WTC11 (cell line): Measurements from ENCODE around the gene ROMO1. TPM values are rescaled to one million over a fixed set of nuclear protein-coding genes. Genes with fewer than 3 reads are reported as not detected.

Source experiments
- ATAC-seq: fragments of 200-7000 bp; cut with Tn5 transposase; 2 replicates; pipeline ENCODE4 v1.10.0; 2021; ENCODE audit warnings: mild to moderate bottlenecking, moderate library complexity
- CTCF ChIA-PET: fragments of 300-600 bp; sonication (Branson Sonifier 250); formaldehyde crosslinking; loops from one replicate; lab custom pipeline; 2021; ENCODE audit warnings: antibody characterized with exemption; lab: Charles Lee
- POLR2A ChIA-PET: fragments of 350-600 bp; sonication (Branson Sonifier 250); formaldehyde crosslinking; loops from one replicate; lab custom pipeline; 2021; ENCODE audit warnings: antibody characterized with exemption; lab: Charles Lee
- DNase-seq: peaks from one replicate; pipeline ENCODE4 v3.0.0; 2021; ENCODE audit warnings: low spot score
- H3K27ac Mint-ChIP-seq: 2 replicates; pipeline ENCODE4 v1.8.0; 2021; ENCODE audit warnings: mixed read lengths
- H3K27me3 Mint-ChIP-seq: 2 replicates; pipeline ENCODE4 v1.8.0; 2021; ENCODE audit warnings: low read depth, mild to moderate bottlenecking, moderate library complexity, mixed read lengths
- H3K36me3 Mint-ChIP-seq: 2 replicates; pipeline ENCODE4 v1.8.0; 2021; ENCODE audit warnings: mixed read lengths
- H3K4me1 Mint-ChIP-seq: 2 replicates; pipeline ENCODE4 v1.8.0; 2022; ENCODE audit warnings: mixed read lengths
- H3K4me3 Mint-ChIP-seq: 2 replicates; pipeline ENCODE4 v1.8.0; 2021; ENCODE audit warnings: mild to moderate bottlenecking, moderate library complexity, mixed read lengths
- H3K9me3 Mint-ChIP-seq: 2 replicates; pipeline ENCODE4 v1.8.0; 2021; ENCODE audit warnings: mixed read lengths
- AFF4 ChIP-seq: sonication (generic); formaldehyde crosslinking; IDR thresholded peaks from 2 replicates; pipeline ENCODE4 v1.8.1; 2023; ENCODE audit warnings: mild to moderate bottlenecking, missing genetic modification reagents, borderline replicate concordance
- CDX4 ChIP-seq: fragments of 250-450 bp; sonication (Bioruptor Pico); IDR thresholded peaks from 2 replicates; pipeline ENCODE4 v1.9.0; 2021; ENCODE audit warnings: moderate library complexity, mild to moderate bottlenecking, inconsistent platforms, borderline replicate concordance
- CREB1 ChIP-seq: sonication (generic); formaldehyde crosslinking; IDR thresholded peaks from 2 replicates; pipeline ENCODE4 v1.8.0; 2023; ENCODE audit warnings: mild to moderate bottlenecking, missing genetic modification reagents
- CTCF ChIP-seq: fragments of 200-600 bp; IDR thresholded peaks from 2 replicates; pipeline ENCODE4 v1.8.0; 2022; ENCODE audit warnings: antibody characterized with exemption
- E2F5 ChIP-seq: sonication (generic); formaldehyde crosslinking; IDR thresholded peaks from 2 replicates; pipeline ENCODE4 v1.8.1; 2022; ENCODE audit warnings: mild to moderate bottlenecking, moderate library complexity, missing genetic modification reagents
- GABPB1 ChIP-seq: sonication (generic); formaldehyde crosslinking; IDR thresholded peaks from 2 replicates; pipeline ENCODE4 v1.8.1; 2023; ENCODE audit warnings: mild to moderate bottlenecking, missing genetic modification reagents
- HMGXB4 ChIP-seq: sonication (generic); formaldehyde crosslinking; IDR thresholded peaks from 2 replicates; pipeline ENCODE4 v1.8.1; 2023; ENCODE audit warnings: mild to moderate bottlenecking, moderate library complexity, missing genetic modification reagents
- MAX ChIP-seq: sonication (generic); formaldehyde crosslinking; IDR thresholded peaks from 2 replicates; pipeline ENCODE4 v1.8.0; 2022; ENCODE audit warnings: mild to moderate bottlenecking, missing genetic modification reagents
- MXD4 ChIP-seq: fragments of 250-450 bp; sonication (Bioruptor Pico); IDR thresholded peaks from 2 replicates; pipeline ENCODE4 v1.8.0; 2021; ENCODE audit warnings: mild to moderate bottlenecking, moderate library complexity, borderline replicate concordance
- NR1H2 ChIP-seq: sonication (generic); formaldehyde crosslinking; IDR thresholded peaks from 2 replicates; pipeline ENCODE4 v1.9.0; 2021; ENCODE audit warnings: mild to moderate bottlenecking, moderate library complexity, missing genetic modification reagents
- NR3C1 ChIP-seq: sonication (generic); formaldehyde crosslinking; conservative IDR thresholded peaks from 2 replicates; pipeline ENCODE4 v1.8.1; 2023; ENCODE audit warnings: low read depth, mild to moderate bottlenecking, missing genetic modification reagents
- OVOL2 ChIP-seq: fragments of 250-450 bp; sonication (Bioruptor Pico); IDR thresholded peaks from 2 replicates; pipeline ENCODE4 v1.9.0; 2021; ENCODE audit warnings: mild to moderate bottlenecking, borderline replicate concordance
- RELA ChIP-seq: sonication (generic); formaldehyde crosslinking; IDR thresholded peaks from 2 replicates; pipeline ENCODE4 v1.8.1; 2022; ENCODE audit warnings: missing genetic modification reagents, mild to moderate bottlenecking, borderline replicate concordance
- TEAD1 ChIP-seq: sonication (generic); formaldehyde crosslinking; IDR thresholded peaks from 2 replicates; pipeline ENCODE4 v1.8.0; 2022; ENCODE audit warnings: mild to moderate bottlenecking, missing genetic modification reagents
- TP53 ChIP-seq: sonication (generic); formaldehyde crosslinking; IDR thresholded peaks from 2 replicates; pipeline ENCODE4 v1.8.1; 2023; ENCODE audit warnings: mild to moderate bottlenecking, missing genetic modification reagents
- ZNF121 ChIP-seq: sonication (generic); formaldehyde crosslinking; IDR thresholded peaks from 2 replicates; pipeline ENCODE4 v1.8.0; 2023; ENCODE audit warnings: missing genetic modification reagents
- ZNF671 ChIP-seq: fragments of 250-450 bp; sonication (Bioruptor Pico); IDR thresholded peaks from 2 replicates; pipeline ENCODE4 v1.8.0; 2021; ENCODE audit warnings: mild to moderate bottlenecking
- total RNA-seq: library from RNA; stranded (reverse); gene quantifications from 3 replicates; pipeline ENCODE4 v1.2.3, GENCODE V29; 2021

ROMO1 gene
- total RNA-seq, 1 experiment from 2014 or later: 213 TPM

GRCh38 chr20:35743693-35744491 lies 44.7 kb downstream of the ROMO1 start:
- CTCF ChIA-PET: interaction anchor here (0.6 to 2.9 kb wide), 9 partner anchors 12 to 210 kb away, joined by 3 to 20 read pairs (median 12); partner anchors contain the start of genes PHF20 and SCAND1
- Mint-ChIP-seq H3K27ac (peak overlapping the region; percentile 100), H3K36me3 (peaks cover 26% of the 10 kb centered on the region), H3K4me3 (peak overlapping the region; percentile 98), H3K9me3 (no peaks in the 10 kb centered on the region), H3K27me3 (no peaks in the 10 kb centered on the region), H3K4me1 (peaks cover 24% of the 10 kb centered on the region)
- POLR2A ChIA-PET: interaction anchor here (1.0 to 2.2 kb wide), 8 partner anchors 9 to 275 kb away, joined by 3 to 44 read pairs (median 6); partner anchors contain the start of genes ERGIC3, NFS1, PHF20 and ROMO1
- no peak for ATAC-seq
- no peak for DNase-seq
- TF ChIP-seq NR3C1 (no peak), TP53 (CRISPR knock-in tag) (no peak), ZNF671 (CRISPR knock-in tag) (no peak), NR1H2 (no peak), AFF4 (CRISPR knock-in tag) (no peak), CREB1 (CRISPR knock-in tag) (no peak), OVOL2 (CRISPR knock-in tag) (no peak), RELA (CRISPR knock-in tag) (no peak), GABPB1 (no peak), CDX4 (CRISPR knock-in tag) (no peak), HMGXB4 (CRISPR knock-in tag) (no peak), MAX (CRISPR knock-in tag) (no peak), CTCF (no peak), TEAD1 (CRISPR knock-in tag) (no peak), MXD4 (CRISPR knock-in tag) (no peak), E2F5 (CRISPR knock-in tag) (no peak), ZNF121 (CRISPR knock-in tag) (no peak)
